IPS DF 4.7 (cell line): ENCODE results near the gene KIF20A.
"Not testable (repeated sequence)": the region's sequence is repeated elsewhere in the genome, so short reads cannot be mapped to it uniquely, and the experiment has no call there.

Experiments used
- DNase-seq: peaks from one replicate; pipeline ENCODE4 v3.0.0-alpha.2; 2013; ENCODE audit warnings: low spot score; ENCODE audit errors: extremely low read depth

Gene KIF20A

GRCh38 chr5:138178516-138179276 lies at the start of gene KIF20A, which contains the start of gene BRD8:
KIF20A (plus strand) TSS chr5:138179112; CDS start chr5:138179681, 569 bp downstream.
BRD8 (minus strand) TSS chr5:138178630; CDS start chr5:138178614, 16 bp downstream.
- peak; percentile 90 for DNase-seq

GRCh38 chr5:138129347-138129746 lies 49.6 kb upstream of the KIF20A start:
- DNase-seq, result no peak

- DNase-seq, result no peak
Measured at GRCh38 chr5:138132543-138132942, 46.4 kb upstream of the KIF20A start.

GRCh38 chr5:138138949-138139780 lies 39.7 kb upstream of the KIF20A start, which contains the start of gene NME5:
NME5 (minus strand) TSS chr5:138139428; CDS start chr5:138138780, 648 bp downstream.
- peak; percentile 30 for DNase-seq

GRCh38 chr5:138139781-138140090 lies 39.2 kb upstream of the KIF20A start:
- no peak for DNase-seq

- no peak for DNase-seq
Measured at GRCh38 chr5:138140268-138140667, 38.6 kb upstream of the KIF20A start.

- DNase-seq, result no peak
Measured at GRCh38 chr5:138141734-138142133, 37.2 kb upstream of the KIF20A start.

GRCh38 chr5:138143578-138143977 lies 35.3 kb upstream of the KIF20A start:
- not testable (repeated sequence) for DNase-seq

- DNase-seq, result no peak
Measured at GRCh38 chr5:138148811-138149210, 30.1 kb upstream of the KIF20A start.

- DNase-seq, result no peak
Measured at GRCh38 chr5:138149530-138149929, 29.4 kb upstream of the KIF20A start.

GRCh38 chr5:138155977-138156376 lies 22.9 kb upstream of the KIF20A start:
- DNase-seq, result not testable (repeated sequence)

GRCh38 chr5:138157626-138158025 lies 21.3 kb upstream of the KIF20A start:
- no peak for DNase-seq

- no peak for DNase-seq
Measured at GRCh38 chr5:138159666-138160065, 19.2 kb upstream of the KIF20A start.

- no peak for DNase-seq
Measured at GRCh38 chr5:138160706-138161105, 18.2 kb upstream of the KIF20A start.

- no peak for DNase-seq
Measured at GRCh38 chr5:138163721-138164120, 15.2 kb upstream of the KIF20A start.

GRCh38 chr5:138169124-138169523 lies 9.8 kb upstream of the KIF20A start:
- DNase-seq, result no peak

- no peak for DNase-seq
Measured at GRCh38 chr5:138170299-138170698, 8.6 kb upstream of the KIF20A start.

GRCh38 chr5:138177941-138178515 lies 884 bp upstream of the KIF20A start:
- DNase-seq, result no peak

- DNase-seq, result no peak
Measured at GRCh38 chr5:138179277-138179857, 455 bp downstream of the KIF20A start.

GRCh38 chr5:138180183-138180782 lies 1.4 kb downstream of the KIF20A start:
- DNase-seq, result no peak

- DNase-seq, result no peak
Measured at GRCh38 chr5:138180841-138181240, 1.9 kb downstream of the KIF20A start.
